Keratinocyte (primary cell): ENCODE measurements around the gene FOSB. TPM values are rescaled to one million over a fixed set of nuclear protein-coding genes. Genes with fewer than 3 reads are reported as not detected.
A peak's percentile ranks its signal among the peaks of the same experiment; 100 is the strongest.

Experiments used
- DNase-seq: peaks from one replicate; pipeline ENCODE4 v3.0.0-alpha.2; 2011; ENCODE audit warnings: low read depth, missing footprints, low spot score
- FAIRE-seq: peaks from 2 replicates; lab custom pipeline; 2011; peaks lifted over from hg19 to GRCh38; lab: Jason Lieb, UNC
- H2AFZ ChIP-seq: 2 replicates; pipeline ENCODE4 v1.6.0; 2012; ENCODE audit warnings: low read length, control low read depth, inconsistent platforms; ENCODE audit not compliant: control insufficient read depth
- H3K27ac ChIP-seq: 2 replicates; pipeline ENCODE4 v1.5.1; 2011; ENCODE audit warnings: low read length; ENCODE audit not compliant: control insufficient read depth, insufficient read depth
- H3K27me3 ChIP-seq: 3 replicates; pipeline ENCODE4 v1.6.0; 2011; ENCODE audit warnings: low read length; ENCODE audit not compliant: control insufficient read depth, insufficient read depth; ENCODE audit errors: extremely low read depth
- H3K36me3 ChIP-seq, 2 experiments: 2 replicates in 1 of 2; 3 replicates in 1 of 2; pipeline ENCODE4 v1.5.1; 2011; ENCODE audit warnings: low read length in 2 of 2, mild to moderate bottlenecking in 1 of 2; ENCODE audit not compliant: control insufficient read depth in 2 of 2, insufficient read depth in 2 of 2; ENCODE audit errors: extremely low read depth in 1 of 2
- H3K4me1 ChIP-seq: 3 replicates; pipeline ENCODE4 v1.5.1; 2011; ENCODE audit warnings: low read length; ENCODE audit not compliant: control insufficient read depth, insufficient read depth; ENCODE audit errors: extremely low read depth
- H3K4me2 ChIP-seq: 3 replicates; pipeline ENCODE4 v1.6.0; 2011; ENCODE audit warnings: low read depth, low read length; ENCODE audit not compliant: control insufficient read depth, insufficient read depth; ENCODE audit errors: extremely low read depth
- H3K4me3 ChIP-seq, 3 experiments: fragments of 200-600 bp in 1 of 3; sonication (generic) in 1 of 3; 2 replicates in 2 of 3; 3 replicates in 1 of 3; pipeline ENCODE4 v1.5.1; 2011 to 2016; ENCODE audit warnings: low read length in 3 of 3, mild to moderate bottlenecking in 3 of 3, control low read depth in 2 of 3, inconsistent platforms in 1 of 3, low read depth in 1 of 3, mixed read lengths in 1 of 3, mixed run types in 1 of 3, moderate library complexity in 1 of 3; ENCODE audit not compliant: control insufficient read depth in 2 of 3, insufficient read depth in 2 of 3; ENCODE audit errors: extremely low read depth in 1 of 3
- H3K79me2 ChIP-seq: 2 replicates; pipeline ENCODE4 v1.6.0; 2012; ENCODE audit warnings: low read length; ENCODE audit not compliant: control insufficient read depth, insufficient read depth
- H3K9ac ChIP-seq: 3 replicates; pipeline ENCODE4 v1.6.0; 2011; ENCODE audit warnings: low read length; ENCODE audit not compliant: control insufficient read depth, insufficient read depth; ENCODE audit errors: extremely low read depth
- H3K9me1 ChIP-seq: 3 replicates; pipeline ENCODE4 v1.6.0; 2011; ENCODE audit warnings: low read length; ENCODE audit not compliant: control insufficient read depth, insufficient read depth; ENCODE audit errors: extremely low read depth
- H3K9me3 ChIP-seq: 2 replicates; pipeline ENCODE4 v1.5.1; 2012; ENCODE audit warnings: low read depth, low read length; ENCODE audit not compliant: control insufficient read depth
- H4K20me1 ChIP-seq: 3 replicates; pipeline ENCODE4 v1.6.0; 2011; ENCODE audit warnings: low read length; ENCODE audit not compliant: control insufficient read depth, insufficient read depth; ENCODE audit errors: extremely low read depth
- EZH2 ChIP-seq: IDR thresholded peaks from one replicate; pipeline ENCODE4 v1.6.1; 2012; ENCODE audit warnings: inconsistent platforms, mild to moderate bottlenecking, low read length, moderate library complexity
- dilution Hi-C: fragments of 300-500 bp; cut with MboI; formaldehyde crosslinking; loops from one replicate; pipeline ENCODE4 v1.7.0; 2020; ENCODE audit warnings: low sequenced_read_pairs; ENCODE audit not compliant: extremely low pct_ligation_motif_present
- polyA plus RNA-seq, 5 experiments: library from polyadenylated mRNA; depleted of rRNA in 3 of 5; stranded (reverse) in 3 of 5; stranded (forward) in 1 of 5; unstranded in 1 of 5; fragments of >200 nt; gene quantifications; 1 replicate in 1 of 5; 2 replicates in 3 of 5; 3 replicates in 1 of 5; pipeline versions ENCODE4 v1.2.1 to v1.2.3, GENCODE V29; 2011 to 2012; ENCODE audit warnings: missing spikeins in 2 of 5, low read depth in 1 of 5, low replicate concordance in 1 of 5
- TF ChIP-seq, protein P1 (sequence below), 3 experiments: IDR thresholded peaks in 1 of 3; conservative IDR thresholded peaks in 1 of 3; optimal IDR thresholded peaks in 1 of 3; 2 replicates in 2 of 3; 3 replicates in 1 of 3; pipeline versions ENCODE3 to v1.5.1; 2011; ENCODE audit warnings: low read length in 3 of 3, mild to moderate bottlenecking in 3 of 3, moderate library complexity in 2 of 3, control low read depth in 1 of 3, inconsistent platforms in 1 of 3; ENCODE audit not compliant: insufficient read depth in 2 of 3; ENCODE audit errors: extremely low read depth in 1 of 3

The FOSB gene
- polyA plus RNA-seq, 1 donor (not counting 4 experiments of a cell fraction or from before 2014, with no cell fraction given), result 4.6 TPM

DNA sequence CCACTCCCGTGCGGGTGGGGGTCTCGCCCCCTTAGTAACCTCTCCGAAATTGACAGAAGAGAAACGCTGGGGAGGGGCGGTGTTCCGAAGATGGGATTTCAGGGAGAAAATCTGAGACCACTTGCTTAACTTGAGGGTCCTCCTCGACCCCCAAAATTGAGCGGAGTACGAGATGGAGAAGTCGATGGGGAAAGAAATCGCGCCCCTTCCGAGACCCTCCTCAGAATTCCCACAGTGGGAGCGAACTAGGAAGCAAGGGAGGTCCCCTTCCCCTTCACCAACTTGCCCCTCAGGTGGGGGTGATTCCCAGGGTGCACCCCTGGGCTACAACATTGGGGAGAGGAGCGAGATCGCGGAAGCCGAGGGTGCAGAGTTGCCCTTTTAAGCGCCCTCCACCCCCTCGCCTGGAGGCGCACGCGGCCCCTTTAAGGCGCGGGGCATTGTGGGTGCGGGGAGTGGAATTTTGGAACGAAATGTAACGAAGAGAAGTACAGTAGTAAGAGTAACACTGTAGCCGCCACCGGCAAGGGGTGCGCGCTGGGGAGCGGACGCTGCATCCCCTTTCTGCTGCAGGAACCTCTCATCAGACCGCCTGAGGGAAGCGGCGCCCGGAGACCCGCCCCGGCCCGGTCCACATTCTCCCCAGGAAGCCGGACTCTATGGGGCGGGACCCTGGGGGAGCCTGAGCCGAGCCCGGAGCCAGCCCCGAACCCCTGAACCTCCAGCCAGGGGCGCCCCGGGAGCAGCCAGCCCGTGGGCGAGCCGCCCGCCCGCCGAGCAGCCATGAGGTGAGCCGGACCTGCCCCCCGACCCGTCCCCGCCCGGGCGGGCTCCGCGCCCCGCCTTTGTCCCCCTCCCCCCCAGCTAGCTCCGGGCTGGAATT lies 39.4 kb downstream of the FOSB start, which contains the start of gene VASP:
Gene VASP (plus strand): TSS at position 491 of the 883 bp plus-strand sequence. CDS start 293 bp downstream, at position 784.
- Histone ChIP-seq H3K4me1 (peaks cover 33% of the 10 kb centered on the region), H4K20me1 (peaks cover 18% of the 10 kb centered on the region), H3K4me2 (peak within 1 kb of the TSS; percentile 100), H3K27ac (peak within 1 kb of the TSS; percentile 95), H3K9ac (peak within 1 kb of the TSS; percentile 94), H3K9me3 (no peaks in the 10 kb centered on the region), H3K9me1 (peaks cover 3% of the 10 kb centered on the region), H3K4me3 (peak within 1 kb of the TSS; percentile 58 to 99 (median 86)), H3K79me2 (peaks cover 49% of the 10 kb centered on the region), H2AFZ (peak within 1 kb of the TSS; percentile 94), H3K27me3 (no peaks in the 10 kb centered on the region), H3K36me3 (peaks cover 3 to 14% of the 10 kb centered on the region in 2 experiments)
- no peak for TF ChIP-seq EZH2
- TF ChIP-seq, protein P1, sequence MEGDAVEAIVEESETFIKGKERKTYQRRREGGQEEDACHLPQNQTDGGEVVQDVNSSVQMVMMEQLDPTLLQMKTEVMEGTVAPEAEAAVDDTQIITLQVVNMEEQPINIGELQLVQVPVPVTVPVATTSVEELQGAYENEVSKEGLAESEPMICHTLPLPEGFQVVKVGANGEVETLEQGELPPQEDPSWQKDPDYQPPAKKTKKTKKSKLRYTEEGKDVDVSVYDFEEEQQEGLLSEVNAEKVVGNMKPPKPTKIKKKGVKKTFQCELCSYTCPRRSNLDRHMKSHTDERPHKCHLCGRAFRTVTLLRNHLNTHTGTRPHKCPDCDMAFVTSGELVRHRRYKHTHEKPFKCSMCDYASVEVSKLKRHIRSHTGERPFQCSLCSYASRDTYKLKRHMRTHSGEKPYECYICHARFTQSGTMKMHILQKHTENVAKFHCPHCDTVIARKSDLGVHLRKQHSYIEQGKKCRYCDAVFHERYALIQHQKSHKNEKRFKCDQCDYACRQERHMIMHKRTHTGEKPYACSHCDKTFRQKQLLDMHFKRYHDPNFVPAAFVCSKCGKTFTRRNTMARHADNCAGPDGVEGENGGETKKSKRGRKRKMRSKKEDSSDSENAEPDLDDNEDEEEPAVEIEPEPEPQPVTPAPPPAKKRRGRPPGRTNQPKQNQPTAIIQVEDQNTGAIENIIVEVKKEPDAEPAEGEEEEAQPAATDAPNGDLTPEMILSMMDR (optimal IDR thresholded peaks at IDR 0.05 in 1 of 3, IDR thresholded peaks at IDR 0.05 in 1 of 3, conservative IDR thresholded peaks at IDR 0.05 in 1 of 3; ENCODE audit: extremely low read depth in 1 of 3, insufficient read depth in 2 of 3, low read length in 3 of 3), result no peak
- dilution Hi-C loops, result no loop called here
- DNase-seq (no peak), FAIRE-seq (peak; percentile 76)

DNA sequence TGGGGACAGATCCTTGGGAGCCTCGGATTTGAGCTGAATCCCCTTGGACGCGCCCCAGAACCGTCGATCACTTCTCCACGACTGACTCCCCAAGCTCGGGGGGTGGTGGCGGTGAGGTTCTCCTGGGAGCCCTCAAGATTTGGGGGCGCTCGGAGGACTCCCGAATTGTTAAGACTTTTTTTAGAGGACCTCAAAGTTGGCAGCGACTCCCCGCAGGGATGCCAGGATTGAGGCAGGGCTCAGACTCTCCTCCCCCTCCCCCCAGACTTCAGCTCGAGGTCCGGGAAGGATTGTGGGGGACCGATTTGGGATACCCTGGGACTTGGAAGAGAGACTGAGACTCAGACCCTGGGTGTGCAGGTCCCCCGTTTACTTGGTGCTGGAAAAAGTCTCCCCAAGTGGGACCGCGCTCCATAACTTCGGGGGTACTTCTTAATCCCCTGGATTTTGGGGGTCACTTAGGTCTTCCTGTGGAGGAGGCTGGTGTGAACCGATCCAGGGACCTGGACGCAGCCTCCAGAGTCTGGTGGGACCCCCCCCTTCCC lies 40.1 kb downstream of the FOSB start:
- TF ChIP-seq, protein P1 (optimal IDR thresholded peaks at IDR 0.05 in 1 of 3, IDR thresholded peaks at IDR 0.05 in 1 of 3, conservative IDR thresholded peaks at IDR 0.05 in 1 of 3; ENCODE audit: extremely low read depth in 1 of 3, insufficient read depth in 2 of 3, low read length in 3 of 3), result no peak
- no peak for TF ChIP-seq EZH2
- H4K20me1 ChIP-seq, result peaks cover 20% of the 10 kb centered on the region
- H3K4me3 ChIP-seq, result peak overlapping the region; percentile 58 to 99 (median 86)
- peak overlapping the region; percentile 94 for H3K9ac ChIP-seq
- no peak for FAIRE-seq
- peaks cover 3% of the 10 kb centered on the region for H3K9me1 ChIP-seq
- peaks cover 35% of the 10 kb centered on the region for H3K4me1 ChIP-seq
- H2AFZ ChIP-seq, result no peak overlapping the region
- H3K27me3 ChIP-seq, result no peaks in the 10 kb centered on the region
- dilution Hi-C loops, result no loop called here
- DNase-seq, result no peak
- peaks cover 56% of the 10 kb centered on the region for H3K79me2 ChIP-seq
- peak overlapping the region; percentile 58 for H3K4me2 ChIP-seq
- peaks cover 3 to 15% of the 10 kb centered on the region in 2 experiments for H3K36me3 ChIP-seq
- H3K27ac ChIP-seq, result peak overlapping the region; percentile 95
- H3K9me3 ChIP-seq, result no peaks in the 10 kb centered on the region
